GM12872 (cell line): ENCODE results near the gene IFI44L.
A peak's percentile ranks its signal among the peaks of the same experiment; 100 is the strongest.

Source experiments
- CTCF ChIP-seq: IDR thresholded peaks from 3 replicates; pipeline ENCODE4 v1.5.1; 2011; ENCODE audit warnings: low read depth, mild to moderate bottlenecking, low read length, moderate library complexity; ENCODE audit not compliant: insufficient read depth

Gene IFI44L

GRCh38 chr1:78676347-78676982, 56.2 kb downstream of the IFI44L start:
- TF ChIP-seq CTCF: peak; percentile 60; the same call in 2 of the 3 replicates

- TF ChIP-seq CTCF: no peak
Measured at GRCh38 chr1:78676993-78677392, 56.7 kb downstream of the IFI44L start.

- no peak for TF ChIP-seq CTCF
Measured at GRCh38 chr1:78677788-78678187, 57.5 kb downstream of the IFI44L start.

- TF ChIP-seq CTCF: no peak
Measured at GRCh38 chr1:78678324-78678723, 58.1 kb downstream of the IFI44L start.

GRCh38 chr1:78681265-78681664, 61.0 kb downstream of the IFI44L start:
- no peak for TF ChIP-seq CTCF

GRCh38 chr1:78682496-78682895, 62.2 kb downstream of the IFI44L start:
- TF ChIP-seq CTCF: no peak

- TF ChIP-seq CTCF: no peak
Measured at GRCh38 chr1:78683079-78683478, 62.8 kb downstream of the IFI44L start.
